A549 (cell line): ENCODE results near the gene SLC49A3. TPM values are rescaled to one million over a fixed set of nuclear protein-coding genes. Genes with fewer than 3 reads are reported as not detected.

Source experiments
- ATAC-seq, 2 experiments: fragments of 200-7000 bp in 1 of 2; fragments of >200 bp in 1 of 2; cut with Nextera tagmentation in 1 of 2; cut with Tn5 transposase in 1 of 2; 3 replicates each; pipeline versions ENCODE4 v1.8.0 to v1.9.1; 2018 to 2020; ENCODE audit warnings: mild to moderate bottlenecking in 1 of 2, moderate library complexity in 1 of 2
- CTCF ChIA-PET: fragments of 300-600 bp; sonication (Branson Sonifier 250); formaldehyde crosslinking; extraction: SDS; loops from one replicate; lab custom pipeline; 2021; ENCODE audit warnings: antibody characterized with exemption, inconsistent platforms; lab: Yijun Ruan, JAX
- POLR2A ChIA-PET: fragments of 350-600 bp; formaldehyde crosslinking; extraction: SDS; loops from one replicate; lab custom pipeline; 2021; ENCODE audit warnings: antibody characterized with exemption, inconsistent platforms; lab: Yijun Ruan, JAX
- DNase-seq, 2 experiments: peaks; one replicate each; pipeline versions ENCODE4 v3.0.0 to v3.0.0-alpha.2; 2011 to 2016; ENCODE audit warnings: low read depth in 1 of 2, low spot score in 1 of 2
- FAIRE-seq: peaks from 2 replicates; lab custom pipeline; 2011; peaks lifted over from hg19 to GRCh38; lab: Jason Lieb, UNC
- H3K27ac ChIP-seq, 2 experiments: fragments of >200 bp; sonication (Bioruptor Twin); formaldehyde crosslinking; 3 replicates each; pipeline ENCODE4 v1.5.1; 2016 to 2017
- H3K4me1 ChIP-seq: fragments of >200 bp; sonication (Bioruptor Twin); formaldehyde crosslinking; 3 replicates; pipeline ENCODE4 v1.6.1; 2016
- H3K4me2 ChIP-seq: fragments of >200 bp; sonication (Bioruptor Twin); formaldehyde crosslinking; 3 replicates; pipeline ENCODE4 v1.6.1; 2016
- H3K4me3 ChIP-seq: fragments of >200 bp; sonication (Bioruptor Twin); formaldehyde crosslinking; 3 replicates; pipeline ENCODE4 v1.5.1; 2016
- H3K9me3 ChIP-seq: fragments of >200 bp; sonication (Bioruptor Twin); formaldehyde crosslinking; 3 replicates; pipeline ENCODE4 v1.6.1; 2016
- CBX2 ChIP-seq: fragments of 200-600 bp; sonication (generic); IDR thresholded peaks from 2 replicates; pipeline ENCODE4 v1.6.1; 2016; ENCODE audit warnings: low read depth, mild to moderate bottlenecking, borderline replicate concordance
- CEBPB ChIP-seq, 2 experiments: fragments of >200 bp in 1 of 2; sonication (Bioruptor Twin) in 1 of 2; formaldehyde crosslinking in 1 of 2; IDR thresholded peaks; 2 replicates each; pipeline ENCODE4 v1.6.1; 2012 to 2016
- CHD2 ChIP-seq: fragments of 150-350 bp; IDR thresholded peaks from 2 replicates; pipeline ENCODE4 v1.6.1; 2014; ENCODE audit warnings: low read length; ENCODE audit not compliant: partially characterized antibody
- EHF ChIP-seq: fragments of 250-450 bp; sonication (Bioruptor Pico); IDR thresholded peaks from 2 replicates; pipeline ENCODE4 v1.5.0; 2020; ENCODE audit warnings: mild to moderate bottlenecking
- EP300 ChIP-seq, 2 experiments: fragments of >200 bp; sonication (Bioruptor Twin); formaldehyde crosslinking; IDR thresholded peaks; 2 replicates in 1 of 2; 3 replicates in 1 of 2; pipeline ENCODE4 v1.6.1; 2016 to 2017
- FOSL2 ChIP-seq, 2 experiments: fragments of 450-650 bp in 1 of 2; fragments of >200 bp in 1 of 2; sonication (Bioruptor Twin) in 1 of 2; formaldehyde crosslinking; IDR thresholded peaks; 2 replicates each; pipeline versions ENCODE4 v1.5.0 to v1.6.1; 2016 to 2020; ENCODE audit warnings: mild to moderate bottlenecking in 1 of 2, moderate library complexity in 1 of 2
- GATA3 ChIP-seq: IDR thresholded peaks from 2 replicates; pipeline ENCODE4 v1.6.1; 2012; ENCODE audit warnings: borderline replicate concordance
- HDAC2 ChIP-seq: fragments of 200-600 bp; sonication (generic); IDR thresholded peaks from 2 replicates; pipeline ENCODE4 v1.6.1; 2016
- HEYL ChIP-seq: fragments of 250-450 bp; sonication (Bioruptor Pico); IDR thresholded peaks from 2 replicates; pipeline ENCODE4 v1.8.0; 2021; ENCODE audit warnings: mild to moderate bottlenecking, moderate library complexity
- HMGXB4 ChIP-seq: fragments of 250-450 bp; sonication (Bioruptor Pico); IDR thresholded peaks from 2 replicates; pipeline ENCODE4 v1.5.0; 2021; ENCODE audit warnings: mild to moderate bottlenecking, moderate library complexity, borderline replicate concordance
- HOXA7 ChIP-seq: fragments of 250-450 bp; sonication (Bioruptor Pico); IDR thresholded peaks from 2 replicates; pipeline ENCODE4 v1.5.0; 2020; ENCODE audit warnings: mild to moderate bottlenecking, moderate library complexity
- HOXB13 ChIP-seq: fragments of 250-450 bp; sonication (Bioruptor Pico); IDR thresholded peaks from 2 replicates; pipeline ENCODE4 v1.5.0; 2020; ENCODE audit warnings: low read depth, mild to moderate bottlenecking, moderate library complexity
- JUN ChIP-seq, 2 experiments: fragments of >200 bp; sonication (Bioruptor Twin); formaldehyde crosslinking; IDR thresholded peaks; 2 replicates in 1 of 2; 3 replicates in 1 of 2; pipeline ENCODE4 v1.6.1; 2016 to 2017
- JUNB ChIP-seq: fragments of >200 bp; sonication (Bioruptor Twin); formaldehyde crosslinking; IDR thresholded peaks from 2 replicates; pipeline ENCODE4 v1.6.1; 2016
- MAX ChIP-seq: IDR thresholded peaks from 2 replicates; pipeline ENCODE4 v1.6.1; 2012
- MAZ ChIP-seq: fragments of 150-350 bp; IDR thresholded peaks from 2 replicates; pipeline ENCODE4 v1.6.1; 2014; ENCODE audit warnings: antibody characterized with exemption, low read depth, low read length, borderline replicate concordance
- MYC ChIP-seq: IDR thresholded peaks from 2 replicates; pipeline ENCODE4 v1.6.1; 2012; ENCODE audit warnings: mild to moderate bottlenecking, inconsistent platforms, low read length, improper control_type of control experiment, borderline replicate concordance
- NFE2L2 ChIP-seq: fragments of 150-350 bp; conservative IDR thresholded peaks from 2 replicates; pipeline ENCODE4 v1.6.1; 2014; ENCODE audit warnings: low read length
- RAD21 ChIP-seq, 2 experiments: fragments of >200 bp in 1 of 2; sonication (Bioruptor Twin) in 1 of 2; formaldehyde crosslinking in 1 of 2; IDR thresholded peaks in 1 of 2; conservative IDR thresholded peaks in 1 of 2; 2 replicates in 1 of 2; 3 replicates in 1 of 2; pipeline ENCODE4 v1.6.1; 2012 to 2018; ENCODE audit warnings: inconsistent platforms in 1 of 2
- RARB ChIP-seq: fragments of 250-450 bp; sonication (Bioruptor Pico); IDR thresholded peaks from 2 replicates; pipeline ENCODE4 v1.8.0; 2021; ENCODE audit warnings: mild to moderate bottlenecking, moderate library complexity
- RCOR1 ChIP-seq: fragments of 150-350 bp; IDR thresholded peaks from 2 replicates; pipeline ENCODE4 v1.6.1; 2014; ENCODE audit warnings: antibody characterized with exemption, low read length, low read depth
- TFCP2L1 ChIP-seq: fragments of 250-450 bp; sonication (Bioruptor Pico); IDR thresholded peaks from 2 replicates; pipeline ENCODE4 v1.5.0; 2021; ENCODE audit warnings: mild to moderate bottlenecking
- TP53 ChIP-seq: fragments of 250-450 bp; sonication (Bioruptor Pico); IDR thresholded peaks from 2 replicates; pipeline ENCODE4 v1.5.0; 2021; ENCODE audit warnings: mild to moderate bottlenecking, moderate library complexity
- WGBS: methylation state at CpG from one replicate; pipeline ENCODE4 v1.1.6; 2017; ENCODE audit errors: missing lambda C conversion rate; 5-methylcytosine and 5-hydroxymethylcytosine counted together
- polyA plus RNA-seq, 4 experiments: library from polyadenylated mRNA; depleted of rRNA in 3 of 4; stranded (reverse); fragments of >200 nt; fragmentation: RNase III in 1 of 4; extraction: RNeasy Plus Mini Kit Qiagen cat#74134 plus additional on column Dnase treatment in 1 of 4; gene quantifications; 2 replicates in 3 of 4; 3 replicates in 1 of 4; pipeline ENCODE4 v1.2.3, GENCODE V29; 2011 to 2017
- TF ChIP-seq, protein P1 (sequence below): fragments of >200 bp; sonication (Bioruptor Twin); formaldehyde crosslinking; IDR thresholded peaks from 3 replicates; pipeline ENCODE4 v1.5.1; 2016
- TF ChIP-seq, protein P2 (sequence below): fragments of 450-650 bp; IDR thresholded peaks from 2 replicates; pipeline ENCODE4 v1.6.1; 2014; ENCODE audit warnings: antibody characterized with exemption
- TF ChIP-seq, protein P3 (sequence below): fragments of 250-450 bp; sonication (Bioruptor Pico); IDR thresholded peaks from 2 replicates; pipeline ENCODE4 v1.5.0; 2020; ENCODE audit warnings: low read depth, mild to moderate bottlenecking, moderate library complexity

The SLC49A3 gene
- polyA plus RNA-seq, 2 of the 4 experiments (the other 2 are of a cell fraction) = 0.05 to 0.12 TPM

DNA sequence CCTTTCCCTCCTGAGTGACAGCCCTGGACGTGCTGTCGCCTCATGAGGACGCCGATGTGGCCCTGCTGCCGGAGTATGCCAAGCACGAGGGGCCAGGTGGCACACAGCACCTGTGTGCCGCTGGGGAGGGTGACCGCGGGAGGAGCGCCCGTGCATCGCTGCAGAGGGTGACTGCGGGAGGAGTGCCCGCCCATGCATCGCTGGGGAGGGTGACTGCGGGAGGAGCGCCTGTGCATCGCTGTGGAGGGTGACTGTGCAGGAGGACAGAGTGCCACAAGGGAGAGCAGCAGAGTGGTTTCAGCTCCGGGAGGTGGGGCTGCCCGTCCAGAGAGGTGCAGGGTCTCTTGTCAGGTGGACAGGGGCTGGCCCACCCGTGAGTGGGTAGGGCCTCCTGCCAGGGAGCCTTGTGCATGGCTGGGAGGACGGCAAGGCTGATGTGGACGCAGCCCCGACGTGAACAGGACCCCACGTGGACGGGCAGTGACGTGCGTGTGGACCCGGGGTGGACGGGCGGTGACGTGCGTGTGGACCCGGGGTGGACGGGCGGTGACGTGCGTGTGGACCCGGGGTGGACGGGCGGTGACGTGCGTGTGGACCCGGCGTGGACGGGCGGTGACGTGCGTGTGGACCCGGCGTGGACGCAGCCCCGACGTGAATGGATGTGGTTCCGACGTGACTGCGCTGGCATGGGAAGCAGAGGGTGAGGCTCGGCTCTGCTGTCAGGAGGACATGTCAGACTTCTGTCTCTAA lies 31.3 kb upstream of the SLC49A3 start:
- ChIA-PET POLR2A (no interaction called here), CTCF (interaction anchor here (2.1 kb wide), 1 partner anchor 22 kb away, joined by 7 read pairs; no protein-coding TSS in a partner anchor)
- TF ChIP-seq JUN (IDR thresholded peaks at IDR 0.05) (no peak), FOSL2 (IDR thresholded peaks at IDR 0.05) (no peak), FOSL2 (CRISPR knock-in tag; IDR thresholded peaks at IDR 0.05) (no peak), TP53 (CRISPR knock-in tag) (no peak), EHF (CRISPR knock-in tag) (no peak)
- TF ChIP-seq, protein P1, sequence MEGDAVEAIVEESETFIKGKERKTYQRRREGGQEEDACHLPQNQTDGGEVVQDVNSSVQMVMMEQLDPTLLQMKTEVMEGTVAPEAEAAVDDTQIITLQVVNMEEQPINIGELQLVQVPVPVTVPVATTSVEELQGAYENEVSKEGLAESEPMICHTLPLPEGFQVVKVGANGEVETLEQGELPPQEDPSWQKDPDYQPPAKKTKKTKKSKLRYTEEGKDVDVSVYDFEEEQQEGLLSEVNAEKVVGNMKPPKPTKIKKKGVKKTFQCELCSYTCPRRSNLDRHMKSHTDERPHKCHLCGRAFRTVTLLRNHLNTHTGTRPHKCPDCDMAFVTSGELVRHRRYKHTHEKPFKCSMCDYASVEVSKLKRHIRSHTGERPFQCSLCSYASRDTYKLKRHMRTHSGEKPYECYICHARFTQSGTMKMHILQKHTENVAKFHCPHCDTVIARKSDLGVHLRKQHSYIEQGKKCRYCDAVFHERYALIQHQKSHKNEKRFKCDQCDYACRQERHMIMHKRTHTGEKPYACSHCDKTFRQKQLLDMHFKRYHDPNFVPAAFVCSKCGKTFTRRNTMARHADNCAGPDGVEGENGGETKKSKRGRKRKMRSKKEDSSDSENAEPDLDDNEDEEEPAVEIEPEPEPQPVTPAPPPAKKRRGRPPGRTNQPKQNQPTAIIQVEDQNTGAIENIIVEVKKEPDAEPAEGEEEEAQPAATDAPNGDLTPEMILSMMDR = no peak
- Histone ChIP-seq H3K9me3 (no peaks in the 10 kb centered on the region), H3K4me3 (no peak overlapping the region), H3K27ac (no peak overlapping the region), H3K4me2 (no peak overlapping the region), H3K4me1 (no peaks in the 10 kb centered on the region)
- 96% methylated on average over 37 of the region's 59 CpGs for WGBS
- no peak for DNase-seq
- ATAC-seq = no peak
- no peak for FAIRE-seq

GRCh38 chr4:718460-718859 lies 29.5 kb upstream of the SLC49A3 start:
- no peak overlapping the region for H3K4me3 ChIP-seq
- no peak overlapping the region for H3K4me2 ChIP-seq
- no peaks in the 10 kb centered on the region for H3K4me1 ChIP-seq
- no peak overlapping the region for H3K27ac ChIP-seq
- ChIA-PET POLR2A (no interaction called here), CTCF (interaction anchor here (1.2 kb wide), 1 partner anchor 24 kb away, joined by 4 read pairs; no protein-coding TSS in a partner anchor)
- ATAC-seq = no peak
- no peak for DNase-seq
- no peaks in the 10 kb centered on the region for H3K9me3 ChIP-seq
- no peak for FAIRE-seq
- TF ChIP-seq RCOR1 = no peak
- TF ChIP-seq TFCP2L1 (CRISPR knock-in tag) = no peak
- TF ChIP-seq HOXA7 = no peak
- TF ChIP-seq HDAC2 = no peak
- no peak for TF ChIP-seq RARB (CRISPR knock-in tag)
- TF ChIP-seq CHD2 = no peak
- no peak for TF ChIP-seq GATA3
- no peak for TF ChIP-seq MAZ
- TF ChIP-seq, protein P2, sequence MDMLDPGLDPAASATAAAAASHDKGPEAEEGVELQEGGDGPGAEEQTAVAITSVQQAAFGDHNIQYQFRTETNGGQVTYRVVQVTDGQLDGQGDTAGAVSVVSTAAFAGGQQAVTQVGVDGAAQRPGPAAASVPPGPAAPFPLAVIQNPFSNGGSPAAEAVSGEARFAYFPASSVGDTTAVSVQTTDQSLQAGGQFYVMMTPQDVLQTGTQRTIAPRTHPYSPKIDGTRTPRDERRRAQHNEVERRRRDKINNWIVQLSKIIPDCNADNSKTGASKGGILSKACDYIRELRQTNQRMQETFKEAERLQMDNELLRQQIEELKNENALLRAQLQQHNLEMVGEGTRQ = no peak
- no peak for TF ChIP-seq CBX2
- no peak for TF ChIP-seq TP53 (CRISPR knock-in tag)
- no peak for TF ChIP-seq CEBPB (IDR thresholded peaks at IDR 0.05)
- 91% methylated on average over 7 of the region's 8 CpGs for WGBS

GRCh38 chr4:717601-718320 lies 28.8 kb upstream of the SLC49A3 start:
- ChIA-PET CTCF (no interaction called here), POLR2A (no interaction called here)
- DNase-seq = no peak
- Histone ChIP-seq H3K4me1 (no peaks in the 10 kb centered on the region), H3K9me3 (no peaks in the 10 kb centered on the region), H3K4me3 (no peak overlapping the region), H3K4me2 (no peak overlapping the region), H3K27ac (no peak overlapping the region)
- FAIRE-seq = no peak
- 94% methylated on average over 23 of the region's 34 CpGs for WGBS
- TF ChIP-seq NFE2L2 = no peak
- no peak for TF ChIP-seq RAD21 (conservative IDR thresholded peaks at IDR 0.05 in 1 of 2, IDR thresholded peaks at IDR 0.05 in 1 of 2)
- TF ChIP-seq MAZ = no peak
- no peak for TF ChIP-seq MAX
- TF ChIP-seq JUNB = no peak
- no peak for TF ChIP-seq MYC
- TF ChIP-seq, protein P3, sequence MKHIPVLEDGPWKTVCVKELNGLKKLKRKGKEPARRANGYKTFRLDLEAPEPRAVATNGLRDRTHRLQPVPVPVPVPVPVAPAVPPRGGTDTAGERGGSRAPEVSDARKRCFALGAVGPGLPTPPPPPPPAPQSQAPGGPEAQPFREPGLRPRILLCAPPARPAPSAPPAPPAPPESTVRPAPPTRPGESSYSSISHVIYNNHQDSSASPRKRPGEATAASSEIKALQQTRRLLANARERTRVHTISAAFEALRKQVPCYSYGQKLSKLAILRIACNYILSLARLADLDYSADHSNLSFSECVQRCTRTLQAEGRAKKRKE (CRISPR knock-in tag) = no peak
- TF ChIP-seq EP300 (IDR thresholded peaks at IDR 0.05) = no peak
- no peak for TF ChIP-seq HOXB13 (CRISPR knock-in tag)
- TF ChIP-seq HMGXB4 = no peak
- no peak for TF ChIP-seq HEYL
- ATAC-seq = no peak
